ENCODE measurements around the gene CALML4.
A peak's percentile ranks its signal among the peaks of the same experiment; 100 is the strongest.

CALML4 gene

GRCh38 chr15:68192804-68193486 lies 12.2 kb downstream of the CALML4 start:
- DNase-seq (ENCODE audit: low spot score), result no peak
- POLR2A ChIA-PET (ENCODE audit: low non-redundant PET), result no interaction called here
- CTCF ChIA-PET, result interaction anchor here (1.4 kb wide), 1 partner anchor 18 kb away, joined by 4 read pairs; no protein-coding TSS in a partner anchor
- H3K27ac ChIP-seq, result no peak overlapping the region
- no peak for TF ChIP-seq CTCF (conservative IDR thresholded peaks at IDR 0.05; ENCODE audit: low read depth)

GRCh38 chr15:68192117-68192516 lies 13.0 kb downstream of the CALML4 start:
- H3K27ac ChIP-seq, result no peak overlapping the region
- ChIA-PET POLR2A (ENCODE audit: low non-redundant PET) (no interaction called here), CTCF (interaction anchor here (0.6 kb wide), 1 partner anchor 359 kb away, joined by 3 read pairs; no protein-coding TSS in a partner anchor)
- no peak for DNase-seq (ENCODE audit: low spot score)
- no peak for TF ChIP-seq CTCF (conservative IDR thresholded peaks at IDR 0.05; ENCODE audit: low read depth)

- TF ChIP-seq CTCF (conservative IDR thresholded peaks at IDR 0.05; ENCODE audit: low read depth), result no peak
- H3K27ac ChIP-seq, result no peak overlapping the region
- no peak for DNase-seq (ENCODE audit: low spot score)
- ChIA-PET CTCF (interaction anchor here (0.6 kb wide), 1 partner anchor 358 kb away, joined by 3 read pairs; no protein-coding TSS in a partner anchor), POLR2A (ENCODE audit: low non-redundant PET) (no interaction called here)
Observed at GRCh38 chr15:68191555-68191954, 13.6 kb downstream of the CALML4 start.

GRCh38 chr15:68190048-68190447 lies 15.1 kb downstream of the CALML4 start:
- H3K27ac ChIP-seq, result no peak overlapping the region
- TF ChIP-seq CTCF (conservative IDR thresholded peaks at IDR 0.05; ENCODE audit: low read depth), result no peak
- CTCF ChIA-PET, result no interaction called here
- POLR2A ChIA-PET (ENCODE audit: low non-redundant PET), result no interaction called here
- DNase-seq (ENCODE audit: low spot score), result no peak

GRCh38 chr15:68188647-68189046 lies 16.5 kb downstream of the CALML4 start:
- TF ChIP-seq CTCF (conservative IDR thresholded peaks at IDR 0.05; ENCODE audit: low read depth), result no peak
- no peak for DNase-seq (ENCODE audit: low spot score)
- CTCF ChIA-PET, result no interaction called here
- no peak overlapping the region for H3K27ac ChIP-seq
- POLR2A ChIA-PET (ENCODE audit: low non-redundant PET), result no interaction called here

- peak overlapping the region; percentile 79 for H3K27ac ChIP-seq
- TF ChIP-seq CTCF (conservative IDR thresholded peaks at IDR 0.05; ENCODE audit: low read depth), result no peak
- ChIA-PET CTCF (no interaction called here), POLR2A (ENCODE audit: low non-redundant PET) (no interaction called here)
- DNase-seq (ENCODE audit: low spot score), result peak; percentile 49
Observed at GRCh38 chr15:68187559-68187958, 17.6 kb downstream of the CALML4 start.

All from RWPE1 (cell line).